HuH-7.5 (cell line): ENCODE measurements around the gene CLCF1.

ENCODE experiments used
- DNase-seq: peaks from one replicate; pipeline ENCODE4 v3.0.0; 2011; ENCODE audit warnings: low spot score

CLCF1 gene

GRCh38 chr11:67372993-67373647, at the start of gene CLCF1:
TSS of gene CLCF1 (minus strand) at chr11:67373598. CDS start at chr11:67373539, 59 bp downstream.
- DNase-seq: peak; percentile 98

DNA sequence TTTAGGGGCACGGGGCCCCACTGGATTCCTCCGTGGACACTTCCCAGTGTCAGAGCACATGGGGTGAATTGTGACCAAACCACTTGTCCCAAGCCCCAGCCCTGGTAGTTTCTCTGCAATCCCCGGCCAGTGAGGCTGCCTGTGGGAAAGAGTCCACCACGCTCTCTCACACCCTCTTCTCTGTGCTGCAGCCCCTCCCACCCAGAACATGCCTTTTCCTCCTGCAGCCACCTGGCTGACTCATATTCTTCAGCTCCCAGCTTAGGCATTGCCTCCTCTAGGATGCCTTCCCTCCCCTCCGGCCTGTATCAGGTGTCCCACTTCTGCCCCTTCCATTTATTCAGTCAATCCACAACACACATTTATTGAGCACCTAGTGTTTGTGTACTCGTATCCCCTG, 49.5 kb upstream of the CLCF1 start:
- no peak for DNase-seq

GRCh38 chr11:67421430-67422031, 48.1 kb upstream of the CLCF1 start:
- DNase-seq: no peak

GRCh38 chr11:67420646-67421429, 47.4 kb upstream of the CLCF1 start:
- DNase-seq: peak; percentile 100

GRCh38 chr11:67420147-67420645, 46.8 kb upstream of the CLCF1 start:
- DNase-seq: peak; percentile 80

- no peak for DNase-seq
Observed at GRCh38 chr11:67419325-67420049, 46.1 kb upstream of the CLCF1 start.

- DNase-seq: no peak
Observed at GRCh38 chr11:67418476-67419281, 45.3 kb upstream of the CLCF1 start.

- no peak for DNase-seq
Observed at GRCh38 chr11:67417425-67417824, 44.0 kb upstream of the CLCF1 start.

DNA sequence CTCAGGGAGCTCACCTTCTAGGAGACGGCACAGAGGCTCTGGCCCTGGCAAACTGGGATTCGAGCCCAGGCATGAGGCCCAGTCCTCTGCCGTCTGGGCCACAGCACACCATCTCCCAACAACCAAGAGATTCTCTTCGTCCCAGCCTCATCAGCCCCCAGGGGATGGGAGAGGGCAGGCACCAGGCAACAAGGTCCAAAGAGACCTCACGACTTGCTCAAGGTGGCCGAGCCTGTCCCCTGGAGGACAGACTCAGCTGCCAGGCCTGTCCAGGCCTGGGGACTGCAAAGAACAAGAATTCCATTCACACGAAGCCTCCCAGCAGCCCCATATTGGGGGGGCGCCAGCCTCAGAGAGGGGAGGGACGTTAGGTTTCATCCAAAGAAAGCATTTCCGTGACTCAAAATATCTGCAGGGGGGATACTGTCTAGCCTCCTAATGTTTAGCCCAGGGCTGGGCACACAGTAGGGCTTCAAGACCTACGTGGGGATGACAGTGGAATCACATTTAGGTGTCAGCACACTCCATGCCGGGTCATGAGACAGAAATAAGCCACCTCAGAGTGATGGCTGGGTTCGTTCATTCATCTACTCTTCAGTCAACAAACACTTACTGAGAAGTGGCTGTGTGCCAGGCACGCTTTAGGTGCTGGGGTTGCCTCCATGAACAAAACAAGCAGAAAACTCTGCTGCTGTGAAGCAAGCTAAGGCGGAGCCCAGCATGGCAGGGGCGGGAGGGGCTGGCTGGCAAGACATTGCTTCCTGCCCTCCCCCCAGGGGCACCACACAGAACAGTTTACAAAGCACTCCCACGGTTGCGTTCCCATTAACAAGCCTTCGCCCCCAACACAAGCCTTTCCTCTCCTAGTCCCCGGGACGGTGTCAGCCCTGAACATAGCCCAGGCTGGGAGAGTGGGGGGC, 43.3 kb upstream of the CLCF1 start:
- DNase-seq: no peak

DNA sequence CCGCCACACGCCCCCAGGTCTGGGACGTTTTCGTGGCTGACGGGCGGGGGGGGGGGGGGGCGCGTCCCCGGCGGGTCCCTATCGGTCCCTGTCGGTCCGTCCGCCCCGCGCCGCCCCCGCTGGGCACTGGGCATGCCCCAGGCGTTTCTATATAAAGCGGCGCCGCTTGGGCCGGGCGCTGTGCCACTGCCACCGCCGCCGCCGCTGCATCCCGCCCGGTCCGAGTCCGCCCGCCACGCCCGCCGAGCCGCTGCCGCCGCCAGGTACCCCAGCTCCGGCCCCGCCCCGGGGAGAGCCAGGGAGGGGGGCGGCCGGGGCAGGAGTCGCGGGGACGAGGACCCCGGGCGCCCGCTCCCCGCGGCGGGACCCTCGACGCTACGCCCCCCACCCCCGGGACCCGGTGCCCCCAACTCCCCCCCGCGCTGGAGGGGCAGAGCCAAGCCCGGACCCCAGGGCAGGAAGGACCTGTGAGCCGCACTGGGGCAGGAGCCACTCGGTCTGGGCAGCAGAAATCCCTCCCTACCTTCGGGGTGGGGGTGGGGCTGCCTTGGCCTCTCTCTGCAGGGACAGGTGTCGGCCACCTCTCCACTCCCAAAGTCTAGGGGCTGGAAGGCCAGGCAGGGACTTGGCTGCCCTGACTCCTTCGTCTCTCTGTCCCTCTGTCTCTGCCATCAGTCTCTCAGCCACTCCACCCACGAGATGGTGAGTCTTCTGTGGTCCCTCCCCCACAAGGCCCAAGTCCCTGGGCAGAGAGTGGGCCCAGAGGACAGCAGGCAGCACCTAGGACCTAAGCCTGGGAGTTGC, 42.3 kb upstream of the CLCF1 start, which contains the start of gene CARNS1:
CARNS1 (plus strand) TSS at position 178 of the 804 bp plus-strand sequence; CDS start at position 700, 522 bp downstream.
- no peak for DNase-seq

- DNase-seq: no peak
Observed at GRCh38 chr11:67413266-67413849, 40.0 kb upstream of the CLCF1 start.

DNA sequence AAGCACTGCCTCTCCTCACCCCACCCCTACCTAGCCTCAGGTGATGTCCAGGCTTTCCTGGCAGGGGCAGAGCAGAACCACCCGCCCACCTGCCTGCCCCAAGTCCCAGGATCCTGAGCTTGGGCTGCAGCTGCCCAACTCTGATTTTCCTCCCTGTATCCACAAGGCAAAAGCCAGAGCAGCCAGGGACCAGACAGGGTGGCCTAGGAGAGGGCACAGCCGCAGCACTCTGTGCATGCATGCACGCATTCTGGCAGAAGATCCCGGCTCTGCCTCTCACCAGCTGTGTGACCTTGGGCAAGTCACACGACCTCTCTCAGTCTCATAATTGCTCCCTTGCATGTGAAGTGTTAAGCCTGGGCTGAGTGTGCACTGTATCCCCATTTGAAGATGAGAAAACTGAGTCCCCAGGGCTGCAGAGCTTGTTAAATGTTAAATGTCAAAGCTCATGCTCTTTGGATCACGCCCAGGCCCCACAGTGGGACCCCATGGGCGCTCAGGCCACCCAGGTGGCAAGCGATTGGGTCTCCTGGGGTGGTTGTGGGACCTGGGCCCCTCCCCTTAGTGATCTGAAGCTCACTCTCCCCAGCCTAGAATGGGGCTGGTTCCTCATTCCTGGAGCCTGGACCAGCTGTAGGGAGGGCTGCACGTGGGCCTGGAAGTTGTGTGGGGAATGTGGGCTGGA, 39.2 kb upstream of the CLCF1 start:
- no peak for DNase-seq

GRCh38 chr11:67411785-67412152, 38.4 kb upstream of the CLCF1 start:
- no peak for DNase-seq

DNA sequence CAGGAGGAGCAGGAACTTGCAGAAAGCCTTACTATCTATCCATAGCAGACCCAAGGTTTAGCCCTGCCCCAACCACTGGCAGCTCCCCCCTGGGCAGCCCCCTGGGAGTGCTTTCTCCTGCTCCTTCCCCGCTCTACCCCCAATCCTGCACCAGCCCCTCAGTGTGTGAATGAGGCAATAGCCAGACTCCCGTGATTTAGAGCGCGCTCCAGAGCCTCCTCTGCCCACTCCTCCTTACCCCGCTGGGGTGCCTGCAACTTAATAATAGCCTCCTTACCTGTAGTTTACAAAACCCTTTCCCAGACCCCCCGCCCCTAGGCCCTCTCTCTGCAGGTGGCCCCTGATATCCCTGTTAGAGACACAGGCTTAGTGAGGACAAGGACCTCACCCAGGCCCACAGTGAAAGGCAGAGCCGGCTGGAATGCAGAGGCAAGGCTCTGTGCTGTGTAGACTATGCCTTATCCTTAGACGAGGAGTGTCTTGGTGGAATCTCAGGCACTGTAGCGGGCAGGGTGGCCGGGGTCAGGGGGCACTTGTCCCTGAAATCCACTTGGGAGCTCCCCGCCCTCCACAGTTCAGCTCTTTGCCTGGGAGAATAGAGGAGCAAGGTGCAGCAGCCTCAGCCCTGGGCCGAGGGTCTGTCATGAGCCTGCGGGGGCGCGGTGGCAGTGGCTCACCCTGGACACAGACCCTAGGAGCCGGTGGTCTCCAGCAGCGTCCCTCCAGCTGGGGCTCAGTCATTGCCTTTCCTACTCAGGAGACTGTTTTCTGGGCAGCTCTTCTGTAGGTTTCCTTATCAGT, 37.8 kb upstream of the CLCF1 start:
- DNase-seq: no peak

DNA sequence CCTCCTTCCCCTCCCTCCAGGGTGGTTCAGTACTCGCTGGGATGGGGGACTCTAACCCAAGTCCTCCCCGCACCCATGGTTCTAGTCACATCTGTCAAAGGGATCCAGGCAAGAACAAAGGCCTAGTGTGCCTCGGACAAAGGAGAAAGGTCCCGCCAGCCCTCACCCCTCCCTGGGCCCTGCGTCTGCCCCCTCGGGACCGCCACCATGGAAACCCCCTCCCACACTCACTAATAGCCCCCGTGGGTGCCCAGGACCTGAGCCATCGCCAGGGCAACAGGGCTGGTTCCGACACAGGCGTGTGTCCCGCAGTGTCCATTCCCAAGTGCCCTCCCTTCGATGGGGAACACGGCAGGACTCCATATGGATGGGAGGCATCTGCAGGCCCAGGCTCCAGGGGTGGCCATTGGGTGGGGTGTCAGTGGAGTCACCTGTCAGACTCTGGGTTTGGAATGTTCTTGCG, 37.0 kb upstream of the CLCF1 start:
- no peak for DNase-seq

- DNase-seq: peak; percentile 94
Observed at GRCh38 chr11:67409781-67410368, 36.5 kb upstream of the CLCF1 start.

DNA sequence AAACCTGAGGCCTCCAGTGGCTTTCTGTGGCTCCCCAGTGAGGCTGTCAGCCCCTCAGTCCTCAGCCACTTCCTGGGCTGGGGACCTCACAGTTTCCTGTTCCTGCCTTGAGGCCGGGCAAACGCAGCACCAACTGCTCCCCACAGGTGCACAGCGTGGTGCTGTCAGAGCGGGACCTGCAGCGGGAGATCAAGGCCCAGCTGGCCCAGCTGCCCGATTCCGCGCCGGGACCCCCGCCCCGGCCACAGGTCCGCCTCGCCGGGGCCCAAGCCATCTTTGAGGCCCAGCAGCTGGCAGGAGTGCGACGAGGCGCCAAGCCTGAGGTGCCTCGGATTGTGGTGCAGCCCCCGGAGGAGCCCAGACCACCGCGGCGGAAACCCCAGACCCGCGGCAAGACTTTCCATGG, 35.9 kb upstream of the CLCF1 start:
- no peak for DNase-seq
